Neural cell (in vitro differentiated cells): ENCODE results near the gene SHTN1. TPM values are rescaled to one million over a fixed set of nuclear protein-coding genes. Genes with fewer than 3 reads are reported as not detected.

Experiments used
- H2AFZ ChIP-seq: fragments of 200-600, 300-800 bp; sonication (generic), shearing (Covaris generic); 2 replicates; pipeline ENCODE4 v1.6.0; 2014; ENCODE audit warnings: low read depth, mild to moderate bottlenecking, antibody characterized with exemption, low read length, moderate library complexity
- H3F3A ChIP-seq: fragments of 200-600 bp; shearing (Covaris generic); 2 replicates; pipeline ENCODE4 v1.6.1; 2016; ENCODE audit warnings: mild to moderate bottlenecking, moderate library complexity, mixed read lengths, antibody characterized with exemption, low read length; ENCODE audit not compliant: insufficient read depth, poor library complexity, severe bottlenecking
- H3K27ac ChIP-seq: fragments of 200-600, 300-800 bp; sonication (generic), shearing (Covaris generic); 2 replicates; pipeline ENCODE4 v1.5.1; 2014; ENCODE audit warnings: mild to moderate bottlenecking, low read length, moderate library complexity
- H3K27me3 ChIP-seq: fragments of 300-800, 200-600 bp; sonication (generic), shearing (Covaris generic); 2 replicates; pipeline ENCODE4 v1.6.0; 2014; ENCODE audit warnings: mild to moderate bottlenecking, low read depth, low read length, moderate library complexity; ENCODE audit not compliant: insufficient read depth
- H3K36me3 ChIP-seq: fragments of 300-800, 200-600 bp; sonication (generic), shearing (Covaris generic); 2 replicates; pipeline ENCODE4 v1.5.1; 2014; ENCODE audit warnings: mild to moderate bottlenecking, antibody characterized with exemption, low read length, moderate library complexity; ENCODE audit not compliant: insufficient read depth
- H3K4me2 ChIP-seq: fragments of 300-800, 200-600 bp; sonication (generic), shearing (Covaris generic); 2 replicates; pipeline ENCODE4 v1.6.0; 2014; ENCODE audit warnings: mild to moderate bottlenecking, low read length
- H3K4me3 ChIP-seq: fragments of 300-800, 200-600 bp; sonication (generic), shearing (Covaris generic); 2 replicates; pipeline ENCODE4 v1.5.1; 2014; ENCODE audit warnings: mild to moderate bottlenecking, low read length, moderate library complexity
- H3K79me2 ChIP-seq: fragments of 200-600 bp; shearing (Covaris generic); replicated peaks from 2 replicates; pipeline ENCODE4 v1.6.0; 2014; ENCODE audit warnings: mild to moderate bottlenecking, low read length, moderate library complexity; ENCODE audit not compliant: insufficient read depth
- H3K9ac ChIP-seq: fragments of 300-800, 200-600 bp; sonication (generic), shearing (Covaris generic); 2 replicates; pipeline ENCODE4 v1.6.1; 2016; ENCODE audit warnings: mild to moderate bottlenecking, low read length, mixed read lengths
- H3K9me2 ChIP-seq: fragments of 200-600 bp; shearing (Covaris generic); 2 replicates; pipeline ENCODE4 v1.6.1; 2016; ENCODE audit warnings: mild to moderate bottlenecking, low read length, mixed read lengths; ENCODE audit not compliant: insufficient read depth
- H3K9me3 ChIP-seq: fragments of 200-600, 300-800 bp; sonication (generic), shearing (Covaris generic); 2 replicates; pipeline ENCODE4 v1.6.1; 2016; ENCODE audit warnings: mild to moderate bottlenecking, mixed run types, low read length, moderate library complexity, mixed read lengths
- H4K20me1 ChIP-seq: fragments of 200-600 bp; shearing (Covaris generic); 2 replicates; pipeline ENCODE4 v1.6.1; 2016; ENCODE audit warnings: mild to moderate bottlenecking, mixed run types; ENCODE audit not compliant: insufficient read depth
- CTCF ChIP-seq: fragments of 450-650 bp; IDR thresholded peaks from 2 replicates; pipeline ENCODE4 v1.5.1; 2014; ENCODE audit warnings: antibody characterized with exemption, mild to moderate bottlenecking, moderate library complexity; ENCODE audit not compliant: poor library complexity, severe bottlenecking
- EP300 ChIP-seq: fragments of 450-650 bp; conservative IDR thresholded peaks from 2 replicates; pipeline ENCODE4 v1.6.1; 2014; ENCODE audit warnings: antibody characterized with exemption, mild to moderate bottlenecking, moderate library complexity; ENCODE audit not compliant: poor library complexity, severe bottlenecking
- EZH2 ChIP-seq: fragments of 200-600, 300-800 bp; shearing (Covaris generic), sonication (generic); IDR thresholded peaks from 2 replicates; pipeline ENCODE4 v1.6.1; 2014; ENCODE audit warnings: antibody characterized with exemption, low read length, borderline replicate concordance, mild to moderate bottlenecking; ENCODE audit not compliant: insufficient read depth, poor library complexity, severe bottlenecking
- MXI1 ChIP-seq: fragments of 450-650 bp; conservative IDR thresholded peaks from 2 replicates; pipeline ENCODE4 v1.6.1; 2014; ENCODE audit warnings: antibody characterized with exemption, mild to moderate bottlenecking; ENCODE audit not compliant: poor library complexity, severe bottlenecking
- POLR2AphosphoS5 ChIP-seq: IDR thresholded peaks from 2 replicates; pipeline ENCODE4 v1.6.1; 2012
- RAD21 ChIP-seq: fragments of 450-650 bp; conservative IDR thresholded peaks from 2 replicates; pipeline ENCODE4 v1.6.1; 2014; ENCODE audit warnings: antibody characterized with exemption, mild to moderate bottlenecking, moderate library complexity
- REST ChIP-seq: IDR thresholded peaks from 2 replicates; pipeline ENCODE4 v1.6.1; 2012; ENCODE audit warnings: borderline replicate concordance
- SMC3 ChIP-seq: fragments of 450-650 bp; conservative IDR thresholded peaks from 2 replicates; pipeline ENCODE4 v1.6.1; 2014; ENCODE audit warnings: antibody characterized with exemption, mild to moderate bottlenecking, moderate library complexity; ENCODE audit not compliant: poor library complexity
- TAF1 ChIP-seq: IDR thresholded peaks from 2 replicates; pipeline ENCODE4 v1.6.1; 2012; ENCODE audit warnings: low read depth
- polyA plus RNA-seq: library from polyadenylated mRNA; depleted of rRNA; stranded (reverse); fragments of >200 nt; gene quantifications from 2 replicates; pipeline ENCODE4 v1.2.3, GENCODE V29; 2014

SHTN1 gene
- polyA plus RNA-seq, 1 donor from 2014 or later = 55.8 TPM

GRCh38 chr10:116836902-116837523, 168.0 kb downstream of the SHTN1 start:
- TF ChIP-seq CTCF (peak; percentile 63), RAD21 (peak; percentile 64), SMC3 (peak; percentile 64), POLR2AphosphoS5 (no peak), TAF1 (no peak)
- Histone ChIP-seq H3K4me3 (no peak overlapping the region), H3K4me2 (no peak overlapping the region), H3K79me2 (no peaks in the 10 kb centered on the region), H3K27ac (peak overlapping the region; percentile 46), H4K20me1 (no peaks in the 10 kb centered on the region), H3K9me3 (no peaks in the 10 kb centered on the region), H3K9ac (no peak overlapping the region), H2AFZ (no peak overlapping the region), H3F3A (no peaks in the 10 kb centered on the region), H3K36me3 (no peaks in the 10 kb centered on the region), H3K9me2 (no peaks in the 10 kb centered on the region), H3K27me3 (no peaks in the 10 kb centered on the region)

- H3K27me3 ChIP-seq = no peaks in the 10 kb centered on the region
- H3K4me3 ChIP-seq = peak overlapping the region; percentile 39
- no peaks in the 10 kb centered on the region for H3K9me3 ChIP-seq
- no peak overlapping the region for H2AFZ ChIP-seq
- H3K36me3 ChIP-seq = no peaks in the 10 kb centered on the region
- no peaks in the 10 kb centered on the region for H3F3A ChIP-seq
- H4K20me1 ChIP-seq = no peaks in the 10 kb centered on the region
- no peaks in the 10 kb centered on the region for H3K79me2 ChIP-seq
- no peaks in the 10 kb centered on the region for H3K9me2 ChIP-seq
- H3K4me2 ChIP-seq = no peak overlapping the region
- peak overlapping the region; percentile 4 for H3K9ac ChIP-seq
- peak overlapping the region; percentile 46 for H3K27ac ChIP-seq
- TF ChIP-seq RAD21 (peak; percentile 10), SMC3 (peak; percentile 16), MXI1 (no peak), POLR2AphosphoS5 (peak; percentile 51), REST (no peak), EP300 (peak; percentile 40), TAF1 (no peak), EZH2 (no peak), CTCF (no peak)
These were observed 168.9 kb downstream of the SHTN1 start for GRCh38 chr10:116836083-116836482.
